Daoy (cell line): ENCODE results near the gene CRY1. TPM values are rescaled to one million over a fixed set of nuclear protein-coding genes. Genes with fewer than 3 reads are reported as not detected.
A peak's percentile ranks its signal among the peaks of the same experiment; 100 is the strongest.
"Not testable (repeated sequence)": the region's sequence is repeated elsewhere in the genome, so short reads cannot be mapped to it uniquely, and the experiment has no call there.

Source experiments
- DNase-seq: peaks from one replicate; pipeline ENCODE4 v3.0.0-alpha.2; 2015; ENCODE audit warnings: low read depth
- total RNA-seq: library from RNA; depleted of rRNA; stranded (reverse); fragments of >200 nt; shearing (Covaris generic); gene quantifications from 2 replicates; pipeline ENCODE4 v1.2.3, GENCODE V29; 2014

Gene CRY1
- total RNA-seq, 1 experiment from 2014 or later, result 16.5 TPM

- DNase-seq, result no peak
These were observed 85.9 kb downstream of the CRY1 start for GRCh38 chr12:107007411-107007810.

- not testable (repeated sequence) for DNase-seq
These were observed 90.7 kb downstream of the CRY1 start for GRCh38 chr12:107002665-107003064.

- no peak for DNase-seq
These were observed 93.9 kb downstream of the CRY1 start for GRCh38 chr12:106999446-106999845.

- DNase-seq, result no peak
These were observed 95.4 kb downstream of the CRY1 start for GRCh38 chr12:106997916-106998315.

- not testable (repeated sequence) for DNase-seq
These were observed 97.2 kb downstream of the CRY1 start for GRCh38 chr12:106996102-106996501.

GRCh38 chr12:106994579-106995220, 98.6 kb downstream of the CRY1 start:
- DNase-seq, result no peak

GRCh38 chr12:106987846-106988245, 105.5 kb downstream of the CRY1 start:
- DNase-seq, result no peak

- DNase-seq, result peak; percentile 99
These were observed 106.5 kb downstream of the CRY1 start, which contains the start of gene MTERF2 for GRCh38 chr12:106986625-106987389. MTERF2 (minus strand) TSS chr12:106987146; CDS start chr12:106978714, 8,432 bp downstream.

- no peak for DNase-seq
These were observed 107.2 kb downstream of the CRY1 start for GRCh38 chr12:106986135-106986534.

GRCh38 chr12:106985479-106985878, 107.9 kb downstream of the CRY1 start:
- DNase-seq, result no peak

GRCh38 chr12:106984588-106985137, 108.7 kb downstream of the CRY1 start:
- no peak for DNase-seq

GRCh38 chr12:106982229-106982628, 111.1 kb downstream of the CRY1 start:
- no peak for DNase-seq

GRCh38 chr12:106981788-106982187, 111.6 kb downstream of the CRY1 start:
- no peak for DNase-seq

- no peak for DNase-seq
These were observed 112.4 kb downstream of the CRY1 start for GRCh38 chr12:106980944-106981343.

GRCh38 chr12:106978035-106978800, 115.1 kb downstream of the CRY1 start:
- peak; percentile 54 for DNase-seq

- DNase-seq, result no peak
These were observed 116.7 kb downstream of the CRY1 start for GRCh38 chr12:106976668-106977067.

GRCh38 chr12:106975993-106976658, 117.2 kb downstream of the CRY1 start:
- peak; percentile 40 for DNase-seq

- peak; percentile 21 for DNase-seq
These were observed 118.3 kb downstream of the CRY1 start for GRCh38 chr12:106975098-106975497.

GRCh38 chr12:106974511-106974910, 118.8 kb downstream of the CRY1 start:
- no peak for DNase-seq

- no peak for DNase-seq
These were observed 119.8 kb downstream of the CRY1 start for GRCh38 chr12:106973545-106973944.

GRCh38 chr12:106971065-106971464, 122.3 kb downstream of the CRY1 start:
- DNase-seq, result no peak

GRCh38 chr12:106964526-106964925, 128.8 kb downstream of the CRY1 start:
- no peak for DNase-seq
